Testis (tissue), 3 donors: Measurements from ENCODE around the gene CERK. TPM values are rescaled to one million over a fixed set of nuclear protein-coding genes. Genes with fewer than 3 reads are reported as not detected.

ENCODE experiments used
- DNase-seq: peaks from one replicate; pipeline ENCODE4 v3.0.0-alpha.2; 2019
- H3K27ac ChIP-seq, 2 donors: fragments of 200-600 bp; sonication (generic); one replicate each; pipeline ENCODE4 v1.5.1; 2019
- H3K27me3 ChIP-seq: fragments of 200-600 bp; sonication (generic); one replicate; pipeline ENCODE4 v1.5.1; 2019
- H3K36me3 ChIP-seq: fragments of 200-600 bp; sonication (generic); one replicate; pipeline ENCODE4 v1.5.1; 2017; ENCODE audit warnings: low read depth; ENCODE audit errors: missing control alignments
- H3K4me1 ChIP-seq: fragments of 200-600 bp; sonication (generic); one replicate; pipeline ENCODE4 v1.5.1; 2019
- H3K4me3 ChIP-seq, 2 donors: fragments of 200-600 bp; sonication (generic); one replicate each; pipeline ENCODE4 v1.5.1; 2017 to 2019
- H3K9me3 ChIP-seq: fragments of 200-600 bp; sonication (generic); one replicate; pipeline ENCODE4 v1.5.1; 2017
- POLR2A ChIP-seq: fragments of 450-650 bp; IDR thresholded peaks from one replicate; pipeline ENCODE4 v1.6.1; 2017; ENCODE audit warnings: antibody characterized with exemption, mild to moderate bottlenecking, moderate library complexity
- WGBS, 2 donors: methylation state at CpG; one replicate each; pipeline ENCODE4 v1.1.5; 2018; 5-methylcytosine and 5-hydroxymethylcytosine counted together
- intact Hi-C: fragments of 100-400 bp; cut with DNase I; formaldehyde crosslinking; loops from one replicate; pipeline ENCODE4 v1.15.1; 2023; ENCODE audit warnings: low total_unique reads
- polyA plus RNA-seq: library from polyadenylated mRNA; stranded (reverse); fragments of 350-450 nt; fragmentation: Illumina TruSeq; extraction: RNeasy Lipid Tissue Mini Kit (QIAGEN cat#74804); gene quantifications from one replicate; pipeline ENCODE4 v1.2.3, GENCODE V29; 2014; ENCODE audit warnings: low read depth, low replicate concordance; ENCODE audit not compliant: insufficient read depth
- total RNA-seq, 2 donors: library from RNA; depleted of rRNA; stranded (reverse); fragments of >200 nt; gene quantifications; one replicate each; pipeline ENCODE4 v1.2.3, GENCODE V29; 2016
- TF ChIP-seq, protein P1 (sequence below), 3 experiments: fragments of 450-650 bp in 2 of 3; fragments of 200-600 bp in 1 of 3; sonication (generic) in 1 of 3; IDR thresholded peaks; one replicate each; pipeline ENCODE4 v1.5.1; 2016 to 2019; ENCODE audit warnings: antibody characterized with exemption in 3 of 3, mild to moderate bottlenecking in 2 of 3, moderate library complexity in 1 of 3

CERK gene
- total and polyA plus RNA-seq, 3 donors from 2014 or later = 14.0 to 21.3 (median 17.0) TPM

DNA sequence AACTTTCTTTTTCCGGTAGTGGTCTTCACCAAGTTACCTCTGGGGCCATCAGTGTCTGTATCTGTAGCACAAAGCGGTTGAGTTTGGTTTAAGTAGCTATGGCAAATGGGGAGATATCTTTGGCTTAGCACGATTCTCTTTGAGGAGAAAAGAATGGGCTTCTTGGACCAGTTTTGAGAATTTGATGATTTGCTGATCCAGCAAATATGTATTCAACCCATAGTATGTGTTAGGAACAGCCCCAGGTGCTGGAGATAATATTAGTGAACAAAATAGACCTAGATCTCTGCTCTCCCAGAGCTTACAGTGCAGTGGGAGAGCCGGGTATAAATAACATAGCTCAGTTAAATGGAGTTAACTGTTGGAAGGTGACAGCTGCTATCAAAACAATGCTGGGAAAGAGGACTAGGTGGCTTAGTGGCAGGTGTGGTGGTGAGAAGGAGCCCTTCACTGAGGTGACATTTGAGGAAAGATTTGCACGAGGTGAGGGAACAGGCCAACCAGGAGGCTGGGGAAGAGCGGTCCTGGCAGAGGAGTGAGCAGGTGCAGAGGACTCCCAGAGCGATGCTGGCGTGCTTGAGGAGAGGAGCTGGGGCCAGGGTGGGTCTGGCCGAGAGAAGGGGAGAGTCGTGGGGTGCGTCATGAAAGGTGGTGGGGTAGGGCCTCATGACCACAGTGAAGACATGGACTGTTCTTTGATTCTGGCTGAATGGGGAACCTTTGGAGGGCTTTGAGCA lies 29.4 kb upstream of the CERK start:
- H3K4me3 ChIP-seq = no peak overlapping the region
- peaks cover 6% of the 10 kb centered on the region for H3K4me1 ChIP-seq
- no peak overlapping the region for H3K27ac ChIP-seq
- H3K9me3 ChIP-seq = no peaks in the 10 kb centered on the region
- TF ChIP-seq, protein P1, sequence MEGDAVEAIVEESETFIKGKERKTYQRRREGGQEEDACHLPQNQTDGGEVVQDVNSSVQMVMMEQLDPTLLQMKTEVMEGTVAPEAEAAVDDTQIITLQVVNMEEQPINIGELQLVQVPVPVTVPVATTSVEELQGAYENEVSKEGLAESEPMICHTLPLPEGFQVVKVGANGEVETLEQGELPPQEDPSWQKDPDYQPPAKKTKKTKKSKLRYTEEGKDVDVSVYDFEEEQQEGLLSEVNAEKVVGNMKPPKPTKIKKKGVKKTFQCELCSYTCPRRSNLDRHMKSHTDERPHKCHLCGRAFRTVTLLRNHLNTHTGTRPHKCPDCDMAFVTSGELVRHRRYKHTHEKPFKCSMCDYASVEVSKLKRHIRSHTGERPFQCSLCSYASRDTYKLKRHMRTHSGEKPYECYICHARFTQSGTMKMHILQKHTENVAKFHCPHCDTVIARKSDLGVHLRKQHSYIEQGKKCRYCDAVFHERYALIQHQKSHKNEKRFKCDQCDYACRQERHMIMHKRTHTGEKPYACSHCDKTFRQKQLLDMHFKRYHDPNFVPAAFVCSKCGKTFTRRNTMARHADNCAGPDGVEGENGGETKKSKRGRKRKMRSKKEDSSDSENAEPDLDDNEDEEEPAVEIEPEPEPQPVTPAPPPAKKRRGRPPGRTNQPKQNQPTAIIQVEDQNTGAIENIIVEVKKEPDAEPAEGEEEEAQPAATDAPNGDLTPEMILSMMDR (IDR thresholded peaks at IDR 0.05) = no peak
- no peak for TF ChIP-seq POLR2A
- H3K27me3 ChIP-seq = no peaks in the 10 kb centered on the region
- DNase-seq = no peak
- WGBS, 2 donors = 91 to 94% methylated on average over 11 of the region's 11 CpGs
- intact Hi-C loops = no loop called here
- H3K36me3 ChIP-seq = no peaks in the 10 kb centered on the region

DNA sequence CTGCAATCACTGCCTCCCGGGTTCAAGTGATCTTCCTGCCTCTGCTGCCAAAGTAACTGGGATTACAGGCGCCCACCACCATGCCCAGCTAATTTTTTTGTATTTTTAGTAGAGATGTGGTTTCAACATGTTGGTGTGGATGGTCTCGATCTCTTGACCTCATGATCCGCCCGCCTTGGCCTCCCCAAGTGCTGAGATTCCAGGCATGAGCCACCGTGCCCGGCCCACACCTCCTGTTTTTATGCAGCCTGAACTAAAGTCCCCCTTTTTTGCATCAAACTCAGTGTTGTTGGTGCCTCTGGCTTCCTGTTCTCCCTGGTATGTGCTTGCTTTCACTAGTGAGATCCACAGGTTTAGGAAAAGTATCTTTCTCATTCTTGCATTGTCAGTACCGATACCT lies 28.6 kb upstream of the CERK start:
- DNase-seq = no peak
- intact Hi-C loops = no loop called here
- no peak overlapping the region for H3K4me3 ChIP-seq
- H3K36me3 ChIP-seq = no peaks in the 10 kb centered on the region
- TF ChIP-seq, protein P1 (IDR thresholded peaks at IDR 0.05) = no peak
- no peak for TF ChIP-seq POLR2A
- H3K27ac ChIP-seq = no peak overlapping the region
- H3K27me3 ChIP-seq = no peaks in the 10 kb centered on the region
- WGBS, 2 donors = 93 to 94% methylated on average over 8 of the region's 8 CpGs
- no peaks in the 10 kb centered on the region for H3K9me3 ChIP-seq
- H3K4me1 ChIP-seq = peaks cover 9% of the 10 kb centered on the region

DNA sequence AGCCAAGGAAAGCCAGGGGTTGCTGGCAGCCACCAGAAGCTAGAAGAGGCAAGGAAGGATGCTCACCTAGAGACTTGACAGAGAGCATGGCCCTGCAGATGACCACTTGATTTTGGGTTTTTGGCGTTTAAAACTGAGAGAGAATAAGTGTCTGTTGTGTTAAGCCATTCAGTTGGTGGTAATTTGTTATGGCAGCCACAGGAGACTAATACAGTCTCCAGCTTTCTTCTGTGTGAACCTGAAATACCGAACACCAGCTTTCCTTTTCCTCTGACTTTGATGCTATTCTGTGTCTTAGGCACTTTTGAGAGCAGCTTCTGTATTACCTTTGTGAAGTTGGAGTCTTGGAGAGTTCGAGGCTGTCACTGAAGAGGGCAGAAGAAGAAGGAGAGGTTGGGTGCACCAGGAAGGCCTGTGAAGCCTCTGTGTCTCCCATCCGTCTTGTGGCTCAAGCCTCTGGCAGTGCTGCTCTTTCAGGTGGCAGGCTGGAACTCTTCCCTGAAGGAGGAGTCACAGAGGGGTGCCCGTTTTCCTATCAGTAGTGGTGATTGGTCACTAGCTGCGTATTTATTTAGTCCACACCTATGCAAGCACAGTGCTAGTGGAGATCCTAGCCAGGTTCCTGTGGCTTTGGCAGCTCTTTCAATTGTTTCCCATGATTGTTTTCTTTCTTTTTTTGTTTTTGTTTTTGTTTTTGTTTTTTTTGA lies 26.9 kb upstream of the CERK start:
- Histone ChIP-seq H3K4me1 (peaks cover 12% of the 10 kb centered on the region), H3K9me3 (no peaks in the 10 kb centered on the region), H3K4me3 (no peak overlapping the region), H3K27me3 (no peaks in the 10 kb centered on the region), H3K36me3 (no peaks in the 10 kb centered on the region), H3K27ac (no peak overlapping the region)
- no peak for DNase-seq
- 88% methylated on average over 6 of the region's 6 CpGs for WGBS, 2 donors
- intact Hi-C loops = no loop called here
- TF ChIP-seq POLR2A = no peak

DNA sequence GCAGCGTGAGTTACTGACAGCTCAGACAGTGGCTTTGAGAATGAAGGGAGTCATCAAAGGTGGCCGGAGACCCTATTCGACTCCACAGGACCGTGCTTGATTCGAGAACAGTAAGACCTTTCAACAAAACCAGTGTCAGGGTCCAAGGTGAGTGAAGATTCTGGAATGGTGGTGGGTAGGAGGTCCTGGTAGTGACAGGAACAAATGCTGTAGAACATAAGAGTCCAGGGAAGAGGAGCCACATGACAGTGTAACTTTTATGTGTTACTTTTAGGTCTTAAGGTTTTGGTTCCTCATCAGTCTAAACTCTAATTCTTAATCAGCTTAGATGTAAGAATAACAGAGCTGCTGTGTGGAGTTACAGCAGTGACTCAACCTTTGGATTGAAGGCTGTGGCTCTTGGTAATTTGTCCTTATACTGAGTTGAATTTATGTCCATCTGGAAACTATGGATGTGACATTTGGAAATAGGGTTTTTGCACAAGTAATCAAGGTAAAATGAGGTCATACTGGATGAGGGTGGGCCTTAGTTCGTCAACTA lies 26.2 kb upstream of the CERK start:
- intact Hi-C loops = no loop called here
- Histone ChIP-seq H3K4me3 (no peak overlapping the region), H3K27me3 (no peaks in the 10 kb centered on the region), H3K36me3 (no peaks in the 10 kb centered on the region), H3K9me3 (no peaks in the 10 kb centered on the region), H3K27ac (no peak overlapping the region), H3K4me1 (peaks cover 12% of the 10 kb centered on the region)
- no peak for DNase-seq
- TF ChIP-seq POLR2A = no peak
- TF ChIP-seq, protein P1 (IDR thresholded peaks at IDR 0.05) = no peak
- 88 to 89% methylated on average over 6 of the region's 6 CpGs for WGBS, 2 donors

DNA sequence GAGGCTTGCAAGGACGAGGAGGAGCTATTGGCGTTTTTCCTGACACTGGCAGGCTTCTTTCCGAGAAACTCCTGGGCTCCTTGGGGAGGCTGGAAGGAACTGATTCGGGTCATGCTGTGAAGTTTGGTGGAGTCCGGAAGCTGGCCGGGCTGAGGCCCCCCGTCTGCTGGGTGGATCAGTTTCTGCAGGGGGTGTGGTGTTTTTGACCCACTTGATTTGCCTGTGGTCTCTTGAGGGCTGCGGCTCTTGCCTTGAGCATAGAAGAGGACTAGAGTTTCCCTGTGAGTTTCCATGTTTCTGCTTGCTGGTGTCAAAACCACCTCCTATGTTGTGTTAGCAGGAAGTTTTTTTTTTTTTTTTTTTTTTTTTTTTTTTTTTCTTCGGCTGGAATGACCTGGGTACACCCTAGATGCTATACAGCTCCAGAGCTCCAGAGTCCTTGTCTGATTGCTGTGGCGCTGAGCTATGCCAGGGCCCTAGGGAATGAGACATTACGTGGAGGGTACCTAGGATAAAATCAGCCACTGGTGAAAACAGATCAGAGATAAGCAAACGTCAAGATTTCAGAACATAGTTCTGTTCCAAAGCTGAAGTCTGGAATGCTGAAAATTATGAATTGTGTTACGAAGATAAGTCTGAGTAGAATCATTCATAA lies 25.1 kb upstream of the CERK start:
- TF ChIP-seq, protein P1 (IDR thresholded peaks at IDR 0.05) = no peak
- no peak for TF ChIP-seq POLR2A
- peak; percentile 55 for DNase-seq
- H3K27me3 ChIP-seq = no peaks in the 10 kb centered on the region
- H3K4me1 ChIP-seq = peaks cover 12% of the 10 kb centered on the region
- peak overlapping the region; percentile 74 to 88 for H3K27ac ChIP-seq
- intact Hi-C loops = no loop called here
- WGBS, 2 donors = 13 to 15% methylated on average over 9 to 13 of the region's 13 CpGs
- H3K9me3 ChIP-seq = no peaks in the 10 kb centered on the region
- H3K4me3 ChIP-seq = peak overlapping the region; percentile 95 to 99
- H3K36me3 ChIP-seq = no peaks in the 10 kb centered on the region
